CD4-positive, alpha-beta T cell treated with Interleukin-12 subunit alpha and Interleukin-12 subunit beta, for 1 hour (primary cell): ENCODE results near the gene UBAC2.
A peak's percentile ranks its signal among the peaks of the same experiment; 100 is the strongest.

Experiments
- DNase-seq: peaks from one replicate; pipeline ENCODE4 v3.0.0-alpha.2; 2020

The UBAC2 gene

DNA sequence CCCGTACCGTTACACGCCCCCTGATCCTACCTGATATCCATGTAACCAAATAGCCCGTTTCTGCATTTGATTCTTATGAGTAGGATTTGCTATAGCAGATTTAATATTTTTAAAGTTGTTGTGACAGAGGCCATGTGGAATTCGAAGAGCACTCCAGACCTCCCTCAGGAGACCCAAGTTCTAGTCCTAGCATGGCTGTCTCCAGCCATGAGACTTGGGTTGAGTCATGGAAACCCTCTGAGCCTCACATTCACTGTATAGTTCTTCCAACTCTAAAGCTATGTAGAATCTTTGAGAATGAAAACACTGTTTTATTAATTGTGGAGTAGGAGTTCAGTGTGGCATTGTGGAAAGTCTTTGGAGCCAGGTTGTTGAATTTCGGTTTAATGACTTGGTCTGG, 114.5 kb downstream of the UBAC2 start:
- DNase-seq = no peak

DNA sequence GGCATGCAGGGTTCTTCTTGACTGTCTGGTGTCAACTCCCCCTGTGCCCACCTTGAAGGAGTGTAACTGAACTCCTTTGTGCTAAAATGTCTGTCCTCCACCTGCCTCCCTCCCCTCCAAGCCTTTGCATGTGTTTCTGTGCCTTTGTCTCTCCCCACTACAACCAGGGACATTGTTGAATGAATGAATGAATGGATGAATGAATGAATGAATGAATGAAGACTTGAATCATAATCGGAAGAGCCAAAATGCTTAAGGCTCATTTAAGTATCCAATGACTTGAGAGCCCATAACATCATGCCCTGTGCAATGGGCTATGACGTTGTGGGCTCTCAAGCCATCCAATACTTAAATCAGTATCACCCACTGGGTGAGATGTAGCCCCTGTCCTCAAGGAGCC, 115.6 kb downstream of the UBAC2 start:
- no peak for DNase-seq

DNA sequence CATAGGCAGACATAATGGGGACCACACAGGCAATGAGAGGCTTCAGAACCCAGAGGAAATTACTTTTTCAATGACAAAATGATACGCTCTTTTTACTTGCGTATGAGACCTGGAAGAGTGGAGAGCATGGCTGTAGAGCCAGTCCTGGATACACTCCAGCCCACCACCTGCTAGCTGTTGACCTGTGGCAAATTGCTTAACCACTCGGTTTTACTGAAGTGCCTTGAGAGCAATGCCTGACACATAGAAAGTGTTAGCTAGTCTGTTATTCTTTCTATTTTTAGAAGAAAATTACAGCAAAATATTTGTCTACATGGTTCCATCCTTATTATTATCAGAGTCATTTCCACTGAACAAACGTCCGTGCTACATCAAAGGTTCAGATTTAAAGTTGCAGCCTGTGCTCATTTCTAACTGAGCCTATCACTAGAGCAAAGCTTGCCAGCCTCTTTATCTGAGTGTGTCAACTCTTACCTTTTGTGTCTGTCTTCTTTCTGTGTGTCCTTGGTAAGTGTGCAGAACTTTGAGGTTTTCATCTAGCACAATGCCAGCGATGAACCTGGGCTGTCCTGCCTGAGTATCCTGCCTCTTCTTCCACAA, 116.1 kb downstream of the UBAC2 start:
- DNase-seq = no peak

DNA sequence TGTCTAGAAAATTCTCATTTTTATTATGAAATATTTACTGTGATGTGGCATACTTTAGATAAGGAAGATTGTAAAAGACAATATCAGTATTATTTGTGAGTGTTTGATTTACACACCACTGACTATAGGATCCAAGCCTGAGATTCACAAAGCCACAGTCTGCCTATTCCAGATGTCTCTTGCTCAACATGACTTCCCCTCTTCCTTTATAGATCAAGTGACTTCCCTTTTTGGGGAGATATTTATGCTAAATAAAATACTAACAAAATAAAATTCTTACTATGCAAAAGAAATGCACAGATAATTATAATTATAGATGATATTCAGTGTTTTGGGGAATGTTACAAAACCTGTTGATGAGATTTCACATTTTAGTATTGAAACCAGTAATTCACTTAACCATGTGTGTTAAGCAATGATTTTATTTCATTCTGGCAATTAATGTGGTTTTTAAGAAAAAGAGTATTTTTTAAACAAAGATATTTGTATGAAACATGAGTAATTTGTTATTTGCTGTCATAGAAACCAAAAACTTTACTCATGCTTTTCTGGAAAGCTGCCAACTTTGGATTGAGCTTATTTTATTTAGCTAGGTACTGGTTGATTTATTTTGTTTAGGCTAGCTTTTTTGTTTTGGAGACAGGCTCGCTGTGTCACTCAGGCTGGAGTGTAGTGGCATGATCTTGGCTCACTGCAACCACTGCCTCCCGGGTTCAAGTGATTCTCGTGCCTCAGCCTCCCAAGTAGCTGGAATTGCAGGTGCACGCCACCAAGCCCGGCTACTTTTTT, 120.2 kb downstream of the UBAC2 start:
- DNase-seq = peak; percentile 84

DNA sequence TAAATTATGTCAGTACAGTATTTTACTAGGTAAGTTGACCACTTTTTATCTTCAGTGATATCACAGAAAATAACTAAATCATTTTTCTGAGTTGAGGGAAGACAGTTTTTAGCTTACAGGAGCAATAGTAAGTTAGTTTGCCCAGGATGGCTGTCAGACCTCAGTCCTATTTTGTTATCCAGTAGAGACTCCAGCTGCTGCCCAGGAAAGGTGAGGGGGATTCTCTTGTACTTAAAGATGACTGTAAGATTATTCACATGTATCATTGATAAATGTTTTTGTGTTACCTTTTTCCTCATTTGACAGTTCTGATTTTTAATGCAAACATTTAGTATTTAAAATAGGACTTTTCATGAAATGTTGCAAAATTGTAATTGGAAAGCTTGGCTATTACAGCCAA, 121.1 kb downstream of the UBAC2 start:
- DNase-seq = no peak

DNA sequence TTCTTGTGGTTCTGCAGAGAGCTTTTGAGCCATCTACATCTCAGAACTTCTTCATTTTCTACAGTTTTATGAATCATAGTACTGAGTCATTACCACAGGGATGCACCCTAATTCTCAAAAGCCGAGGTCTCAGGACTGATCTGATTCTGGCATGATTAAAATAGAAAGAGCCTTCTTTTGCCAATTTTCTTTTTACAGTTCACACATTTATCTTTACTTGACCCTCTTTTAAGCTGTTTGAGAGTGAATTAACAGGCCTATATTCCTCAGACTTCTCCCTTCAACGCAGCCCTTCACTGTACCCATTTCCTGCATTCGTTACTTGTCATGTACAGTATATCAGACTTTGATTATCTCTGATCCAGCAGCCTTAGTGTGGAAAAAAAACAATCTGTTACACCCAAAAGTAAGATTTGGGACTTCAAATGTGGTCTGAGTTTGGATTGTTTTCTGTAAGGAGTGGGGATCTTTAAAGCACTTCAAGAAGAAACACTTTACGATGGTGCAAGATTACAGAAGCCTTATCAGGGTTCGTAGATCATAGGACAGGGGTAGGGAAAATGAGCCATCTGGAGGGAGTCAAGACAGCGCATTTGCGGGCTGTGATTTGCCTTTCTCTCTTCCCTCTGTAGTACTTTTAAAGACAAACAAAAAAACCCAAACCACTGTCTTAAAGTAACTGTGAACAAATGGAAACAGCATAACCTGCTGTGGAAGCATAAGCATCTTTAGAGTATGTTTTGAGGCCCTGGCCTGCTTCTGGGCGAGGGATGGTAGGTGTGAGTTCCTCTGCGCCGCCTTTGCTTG, 121.8 kb downstream of the UBAC2 start:
- peak; percentile 68 for DNase-seq

DNA sequence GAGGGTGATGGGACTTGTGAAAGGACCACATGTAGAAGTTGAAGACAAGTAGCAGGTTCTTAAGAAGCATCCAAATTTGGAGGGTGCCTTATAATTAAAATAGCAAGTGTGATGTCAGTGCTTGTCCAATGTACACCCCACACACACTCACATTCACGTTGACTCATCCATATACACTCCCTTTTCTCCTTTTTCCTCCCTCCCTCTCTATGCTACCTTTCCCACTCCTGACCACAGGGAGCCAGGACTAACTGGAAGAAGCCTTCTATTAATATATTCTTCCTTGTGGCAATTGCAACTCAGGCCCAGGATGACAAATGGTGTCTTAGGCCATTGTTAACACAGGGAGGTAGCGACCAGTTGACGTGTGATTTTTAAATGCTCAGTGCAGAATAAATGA, 122.8 kb downstream of the UBAC2 start:
- no peak for DNase-seq

DNA sequence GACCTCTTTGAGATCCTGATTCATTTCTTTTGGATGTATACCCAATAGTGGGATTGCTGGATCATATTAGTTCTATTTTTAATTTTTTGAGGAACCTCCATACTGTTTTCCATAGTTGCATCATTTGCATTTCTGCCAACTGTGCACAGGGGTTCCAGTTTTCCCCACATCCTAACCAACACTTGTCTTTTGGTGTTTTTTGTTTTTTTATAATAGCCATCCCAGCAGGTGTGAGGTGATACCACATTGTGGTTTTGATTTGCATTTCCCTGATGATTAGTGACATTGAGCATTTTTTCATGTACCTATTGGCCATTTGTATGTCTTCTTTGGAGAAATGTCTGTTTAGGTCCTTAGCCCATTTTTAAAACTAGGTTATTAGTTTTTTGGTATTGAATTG, 125.4 kb downstream of the UBAC2 start:
- no peak for DNase-seq

DNA sequence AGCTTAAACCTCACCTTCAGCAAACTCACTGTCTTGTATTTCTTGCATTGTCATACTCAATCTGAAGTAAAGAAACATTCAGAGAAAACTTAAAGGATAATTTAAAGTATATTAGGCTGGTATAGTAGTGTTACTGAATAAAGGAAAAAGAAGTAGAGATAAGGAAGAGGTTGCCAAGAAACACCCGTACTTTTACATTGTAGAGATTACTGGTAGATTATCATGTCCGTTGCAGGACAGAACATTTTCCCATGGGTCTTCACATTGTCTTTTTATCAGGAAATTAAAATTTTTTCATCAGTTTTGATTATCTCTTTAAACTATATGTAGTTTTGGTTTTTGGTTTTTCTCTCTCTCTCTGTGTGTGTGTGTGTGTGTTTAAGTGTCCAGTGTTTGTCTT, 126.5 kb downstream of the UBAC2 start:
- no peak for DNase-seq

DNA sequence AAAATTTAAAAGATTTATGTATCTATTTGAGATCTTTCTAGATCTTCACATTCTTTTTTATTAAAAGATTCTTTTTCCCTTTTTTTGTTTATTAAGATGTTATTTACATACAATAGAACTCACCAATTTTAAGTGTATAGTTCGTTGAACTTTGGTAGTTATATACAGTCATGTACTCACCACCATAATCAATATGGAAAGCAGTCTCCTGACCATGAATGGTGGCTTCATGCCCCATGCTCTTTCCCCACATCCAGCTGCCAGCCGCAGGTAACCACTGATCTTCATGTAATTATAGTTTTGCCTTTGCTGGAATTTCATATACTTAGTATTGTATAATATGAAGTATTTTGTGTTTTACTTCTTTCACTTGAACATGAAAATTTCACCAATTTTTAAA, 127.1 kb downstream of the UBAC2 start:
- DNase-seq = no peak

DNA sequence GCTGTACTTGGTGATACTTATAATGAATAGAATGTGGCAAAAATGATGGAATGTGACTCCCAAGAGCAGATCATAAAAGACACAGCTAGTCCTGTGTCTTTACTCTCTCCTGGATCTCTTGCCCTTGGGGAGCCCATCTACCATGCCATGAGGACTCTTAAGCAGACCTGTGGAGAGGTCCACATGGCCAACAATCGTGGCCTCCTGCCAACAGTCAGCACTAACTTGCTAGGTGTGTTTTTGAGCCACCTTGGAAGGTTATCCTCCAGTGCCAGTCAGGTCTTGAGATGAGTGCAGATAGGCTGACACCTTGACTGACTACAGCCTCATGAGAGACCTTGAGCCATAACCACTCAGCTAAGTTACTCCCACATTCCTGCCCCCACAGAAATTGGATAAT, 128.8 kb downstream of the UBAC2 start:
- no peak for DNase-seq

DNA sequence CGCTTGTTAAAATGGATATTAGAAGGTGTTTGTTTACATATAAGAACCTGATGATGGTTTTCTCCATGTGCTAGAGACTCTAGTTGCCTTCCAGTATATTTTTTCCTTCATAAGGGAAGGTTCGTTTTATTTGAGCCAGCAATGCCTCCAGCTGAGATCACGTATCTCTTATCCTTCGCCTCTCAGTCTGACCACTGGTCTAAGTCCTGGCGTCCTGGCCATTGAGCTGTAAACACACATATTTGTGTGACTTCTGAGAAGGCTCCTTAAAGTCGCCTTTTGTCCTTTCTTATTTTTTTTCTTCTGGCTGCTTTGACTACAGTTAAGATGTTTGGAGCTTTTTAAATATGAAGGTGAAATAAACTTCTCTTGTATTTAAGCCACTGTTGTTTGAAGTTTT, 130.3 kb downstream of the UBAC2 start:
- no peak for DNase-seq

DNA sequence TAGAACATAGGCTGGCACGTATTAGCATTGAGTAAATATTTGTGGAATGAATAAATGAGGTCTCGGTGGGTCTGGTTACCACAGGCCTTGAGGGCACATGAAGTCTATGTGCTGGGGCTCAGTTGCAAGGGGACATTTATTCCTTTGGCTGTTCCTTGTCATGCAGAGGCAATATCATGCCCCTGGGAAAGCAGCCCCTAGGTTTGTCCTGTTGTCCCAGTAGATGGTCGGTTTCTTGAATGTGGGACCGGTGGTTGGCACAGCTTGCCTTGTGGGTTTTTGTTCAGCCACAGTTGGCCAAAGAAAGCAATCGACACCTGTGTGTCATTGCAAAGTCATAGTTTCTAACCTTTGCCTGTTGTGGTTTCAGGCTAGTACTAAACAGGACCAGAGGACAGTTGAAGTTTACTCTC, 131.2 kb downstream of the UBAC2 start:
- no peak for DNase-seq

DNA sequence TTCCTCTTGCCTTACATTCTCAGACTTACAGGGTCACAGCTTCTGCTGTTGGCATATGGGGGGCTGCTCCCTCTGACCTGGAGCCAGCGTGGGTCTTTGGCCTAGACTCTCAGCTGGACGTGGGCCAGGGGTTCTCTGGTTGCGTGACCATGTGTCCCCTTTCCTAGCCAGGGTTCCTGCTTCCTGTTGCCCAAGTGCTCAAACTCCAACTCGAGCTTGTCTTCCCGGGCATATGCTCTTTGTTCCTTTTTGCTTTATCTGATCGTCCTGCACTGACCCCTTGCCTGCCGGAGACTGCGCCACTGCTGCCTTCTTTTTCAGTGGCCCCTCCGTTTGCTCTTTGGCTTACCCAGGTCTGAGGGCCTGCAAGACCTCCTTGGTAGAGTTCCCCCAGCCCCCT, 131.8 kb downstream of the UBAC2 start:
- DNase-seq = no peak

DNA sequence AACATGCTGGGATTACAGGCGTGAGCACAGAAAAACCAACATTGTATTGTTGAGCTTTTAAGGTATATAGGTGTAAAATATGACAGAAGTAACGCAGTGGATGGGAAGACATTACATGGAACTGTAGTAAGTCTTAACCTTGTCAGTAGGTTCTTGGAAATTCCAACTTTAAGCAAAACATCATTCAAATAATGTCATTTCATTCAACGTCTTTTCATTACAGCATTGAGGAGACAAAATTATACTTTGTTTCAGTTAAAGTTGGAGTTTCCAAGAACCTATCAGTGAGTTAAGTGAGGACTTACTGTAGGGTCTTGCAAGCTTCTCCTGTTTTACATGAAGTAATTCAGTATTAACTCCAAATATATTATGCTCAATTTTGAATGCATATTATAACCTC, 133.6 kb downstream of the UBAC2 start:
- no peak for DNase-seq

DNA sequence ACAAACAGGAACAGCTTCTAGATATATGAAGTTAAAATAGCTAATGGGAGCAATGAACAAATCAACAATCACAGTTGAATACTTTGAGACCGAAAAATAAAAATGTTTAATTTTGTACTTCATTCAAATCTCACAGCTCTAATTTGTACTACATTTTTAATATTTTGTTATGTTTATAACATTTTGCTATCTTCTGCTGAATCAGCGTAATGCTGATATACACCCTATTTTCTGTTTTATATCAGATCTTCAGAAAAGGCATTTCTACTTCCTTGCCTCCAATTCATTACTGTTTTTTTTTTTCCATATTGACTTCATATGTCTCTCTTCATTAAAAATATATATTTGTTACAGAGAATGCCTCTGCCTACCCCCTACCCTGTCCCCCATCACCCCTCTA, 134.4 kb downstream of the UBAC2 start:
- no peak for DNase-seq

DNA sequence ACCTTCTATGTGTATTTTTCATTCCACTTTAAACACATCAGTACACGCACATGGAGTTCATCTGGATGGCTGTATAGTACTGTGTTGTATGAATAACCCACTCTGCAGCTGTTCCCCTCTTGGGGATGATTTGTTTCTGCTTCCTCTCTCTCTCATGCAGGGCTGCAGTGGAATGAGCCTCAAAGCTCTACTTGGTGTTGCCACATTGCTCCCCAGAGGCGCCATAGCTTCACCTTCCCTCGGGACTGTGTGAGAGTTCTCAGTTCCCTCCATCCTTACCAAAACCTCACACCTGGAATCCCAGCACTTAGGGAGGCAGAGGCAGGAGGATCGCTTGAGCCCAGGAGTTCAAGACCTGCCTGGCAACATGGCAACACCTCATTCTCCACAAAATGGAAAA, 134.9 kb downstream of the UBAC2 start:
- DNase-seq = no peak

DNA sequence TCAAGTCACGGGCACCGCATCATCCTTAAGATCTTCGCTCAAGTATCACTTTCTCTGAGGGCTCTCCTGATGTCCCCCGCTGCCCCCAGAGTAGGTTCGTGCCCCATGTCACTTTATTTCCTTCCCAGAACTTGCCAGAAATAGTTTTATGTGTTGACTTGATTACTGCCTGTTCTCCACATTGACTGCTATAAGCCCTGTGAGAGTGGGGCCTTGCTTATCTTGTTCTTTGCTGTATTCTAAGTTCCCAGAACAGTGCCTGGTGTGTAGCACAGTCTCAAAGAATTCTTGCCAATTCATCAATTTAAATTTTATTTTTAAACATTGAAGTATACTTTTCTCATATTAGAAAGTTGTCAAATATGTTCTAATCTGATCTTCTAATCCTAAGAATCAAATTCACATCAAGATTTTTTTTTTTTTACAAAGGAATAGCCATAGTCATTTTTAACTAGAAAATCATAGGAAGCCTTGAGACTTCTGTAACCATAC, 138.6 kb downstream of the UBAC2 start:
- DNase-seq = no peak

DNA sequence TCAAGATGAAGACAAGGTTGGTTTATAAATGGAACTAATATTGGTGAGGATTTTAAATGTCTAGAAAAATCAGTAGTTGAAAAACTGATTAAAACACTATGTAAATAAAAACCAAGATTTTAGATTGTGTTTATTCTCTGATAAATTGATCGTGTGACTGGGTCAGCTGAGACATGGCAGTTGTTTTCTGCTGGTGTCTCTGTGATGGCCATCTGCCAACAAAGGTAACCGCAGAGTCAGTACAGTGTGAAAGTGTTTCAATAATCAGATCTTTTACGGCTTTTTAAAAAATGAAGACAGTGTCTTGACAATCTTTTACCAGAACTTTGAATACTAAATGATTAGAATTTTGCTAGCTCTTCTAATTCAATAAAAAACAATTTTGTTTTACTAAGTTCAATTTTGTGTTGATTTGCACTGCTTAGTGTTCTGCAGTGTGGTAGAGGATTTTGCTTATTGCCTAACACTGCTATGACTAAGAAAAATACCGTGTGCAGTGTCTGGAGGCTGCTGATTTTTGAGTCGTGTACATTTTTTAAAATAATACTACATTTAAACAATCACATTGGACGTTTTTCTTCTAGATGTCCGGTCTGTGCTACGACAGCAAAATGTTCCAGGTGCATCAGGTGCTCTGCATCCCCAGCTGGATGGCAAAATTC, 139.2 kb downstream of the UBAC2 start:
- peak; percentile 78 for DNase-seq

DNA sequence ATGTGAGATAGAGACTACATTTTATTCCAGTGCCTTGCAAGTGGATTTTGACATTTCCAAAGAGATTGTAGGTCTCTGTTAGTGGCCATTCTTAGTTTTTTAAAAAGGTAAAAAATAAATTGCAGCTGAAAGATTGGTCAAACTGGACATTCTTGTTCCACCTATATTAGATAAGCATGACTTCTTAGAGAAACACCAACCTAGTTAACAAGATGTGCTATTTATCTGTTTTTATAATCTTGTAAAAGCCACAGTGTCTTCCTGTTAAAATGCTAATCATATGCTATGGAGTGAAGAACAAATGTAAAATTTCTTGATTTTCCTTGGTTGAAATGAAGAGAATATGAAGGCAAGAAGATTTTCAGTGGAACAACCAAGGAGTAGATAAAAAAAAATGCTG, 140.0 kb downstream of the UBAC2 start:
- DNase-seq = no peak

DNA sequence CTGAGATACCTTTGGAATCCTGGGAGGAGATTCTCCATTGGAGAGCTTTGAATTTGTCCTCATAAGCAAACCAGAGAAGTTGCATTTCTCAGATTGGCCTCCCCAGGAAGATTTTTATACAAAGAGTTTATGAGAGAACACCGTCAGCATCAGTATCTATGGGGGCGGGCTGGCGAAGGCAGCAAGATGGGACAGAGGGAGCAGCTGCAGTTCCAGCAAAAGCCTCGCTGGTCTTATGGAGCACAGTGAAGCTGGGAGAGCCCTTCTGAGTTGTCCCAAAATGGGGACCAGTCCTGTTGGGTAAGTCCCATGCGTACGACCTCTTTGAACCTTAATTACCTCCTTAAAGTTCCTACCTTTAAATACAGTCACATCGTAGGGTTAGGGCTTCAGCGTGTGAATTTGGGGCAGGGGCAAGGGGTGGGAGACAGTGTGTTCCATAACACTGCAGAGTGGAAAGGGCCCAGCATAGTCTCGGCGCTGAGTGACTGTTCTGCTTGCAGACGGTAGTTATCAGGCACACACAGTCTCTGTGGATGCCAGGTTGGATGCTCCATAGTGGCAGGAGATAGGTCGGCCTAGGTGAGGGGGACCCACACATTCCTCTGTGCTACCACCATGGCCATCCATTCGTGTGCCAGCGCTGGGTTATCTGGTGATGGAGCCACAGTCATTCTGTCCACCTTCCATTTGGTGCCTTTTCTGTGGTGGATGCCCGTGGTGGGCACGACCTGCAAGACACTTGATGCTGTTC, 141.5 kb downstream of the UBAC2 start:
- DNase-seq = no peak

DNA sequence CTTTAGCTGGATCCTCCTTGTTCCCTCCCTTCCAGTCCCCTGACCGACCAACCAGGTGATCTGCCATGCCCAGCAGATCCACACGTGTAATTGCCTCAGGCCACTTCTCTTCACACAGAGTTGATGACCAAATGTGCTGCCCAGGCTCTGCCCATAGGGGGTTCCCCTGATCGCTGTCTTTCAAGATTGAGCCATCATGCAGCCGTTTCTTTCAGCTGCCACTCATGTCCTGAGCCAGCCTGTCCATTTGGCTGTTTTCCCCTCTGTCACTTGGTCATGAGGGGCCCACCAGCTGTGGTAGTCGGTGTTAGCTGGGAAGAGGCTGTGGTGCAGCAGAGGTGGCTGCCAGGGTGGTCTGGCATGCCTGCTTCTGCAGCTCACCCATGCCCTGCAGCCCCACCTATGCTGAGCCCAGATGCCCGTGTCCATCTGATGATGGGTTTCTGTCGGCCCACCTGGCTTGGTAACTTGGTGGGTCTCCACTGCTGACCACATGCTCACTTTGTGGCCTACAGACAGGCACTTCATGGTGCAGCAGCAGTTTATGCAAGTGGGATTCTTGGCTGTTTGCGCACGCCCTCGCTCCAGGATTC, 142.2 kb downstream of the UBAC2 start:
- no peak for DNase-seq
